Natural killer cell (primary cell): ENCODE measurements around the gene C17orf78. TPM values are rescaled to one million over a fixed set of nuclear protein-coding genes. Genes with fewer than 3 reads are reported as not detected.

Experiments
- ATAC-seq, 3 donors: fragments of 150-1000 bp in 2 of 3; fragments of 200-7000 bp in 1 of 3; cut with Tn5 transposase; 1 replicate in 1 of 3; 2 replicates in 2 of 3; pipeline ENCODE4 v1.10.0; 2021; ENCODE audit warnings: mild to moderate bottlenecking in 2 of 3, moderate library complexity in 2 of 3
- DNase-seq, 2 donors: peaks; one replicate each; pipeline versions ENCODE4 v3.0.0 to v3.0.0-alpha.2; 2013 to 2021; ENCODE audit warnings: mixed read lengths in 1 of 2
- H3K27ac ChIP-seq: one replicate; pipeline ENCODE4 v1.5.1; 2013; ENCODE audit warnings: mild to moderate bottlenecking, low read length
- H3K27me3 ChIP-seq: one replicate; pipeline ENCODE4 v1.6.1; 2013; ENCODE audit warnings: low read length; ENCODE audit not compliant: control insufficient read depth, insufficient read depth
- H3K36me3 ChIP-seq: one replicate; pipeline ENCODE4 v1.6.1; 2013; ENCODE audit warnings: low read length; ENCODE audit not compliant: control insufficient read depth, insufficient read depth
- H3K4me1 ChIP-seq: one replicate; pipeline ENCODE4 v1.6.1; 2013; ENCODE audit warnings: low read length; ENCODE audit not compliant: control insufficient read depth, insufficient read depth
- H3K4me3 ChIP-seq: one replicate; pipeline ENCODE4 v1.5.1; 2013; ENCODE audit warnings: low read length
- H3K9me3 ChIP-seq: one replicate; pipeline ENCODE4 v1.6.1; 2013; ENCODE audit warnings: low read length; ENCODE audit not compliant: control insufficient read depth, insufficient read depth
- H3K27ac Mint-ChIP-seq, 2 donors: one replicate each; pipeline ENCODE4 v1.8.0; 2022; ENCODE audit warnings: mild to moderate bottlenecking in 2 of 2, mixed read lengths in 2 of 2, moderate library complexity in 1 of 2
- H3K27me3 Mint-ChIP-seq, 2 donors: one replicate each; pipeline ENCODE4 v1.8.0; 2022; ENCODE audit warnings: low read depth in 2 of 2, mixed read lengths in 2 of 2
- H3K36me3 Mint-ChIP-seq: one replicate; pipeline ENCODE4 v1.8.0; 2022; ENCODE audit warnings: mixed read lengths
- H3K4me1 Mint-ChIP-seq, 2 donors: one replicate each; pipeline ENCODE4 v1.8.0; 2022; ENCODE audit warnings: mixed read lengths in 2 of 2
- H3K4me3 Mint-ChIP-seq: one replicate; pipeline ENCODE4 v1.8.0; 2022; ENCODE audit warnings: mild to moderate bottlenecking, moderate library complexity, mixed read lengths
- H3K9me3 Mint-ChIP-seq, 2 donors: one replicate each; pipeline ENCODE4 v1.8.0; 2022; ENCODE audit warnings: mixed read lengths in 2 of 2
- WGBS: methylation state at CpG from one replicate; pipeline ENCODE4 v1.1.7; 2013; ENCODE audit warnings: missing lambda C conversion rate; ENCODE audit not compliant: insufficient coverage; 5-methylcytosine and 5-hydroxymethylcytosine counted together
- intact Hi-C: fragments of 100-400 bp; cut with micrococcal nuclease; formaldehyde crosslinking; loops from one replicate; pipeline ENCODE4 v1.14.2; 2022
- total RNA-seq, 4 donors: library from RNA; stranded (reverse); fragments of 120-200 nt in 1 of 4; gene quantifications; one replicate each; pipeline versions ENCODE4 v1.2.3 to v1.2.4, GENCODE V29; 2013 to 2022
- TF ChIP-seq, protein P1 (sequence below): fragments of 200-600 bp; IDR thresholded peaks from one replicate; pipeline ENCODE4 v1.8.0; 2022; ENCODE audit warnings: antibody characterized with exemption

The C17orf78 gene
- total RNA-seq, 3 donors from 2014 or later (not counting 1 experiment from before 2014, with no cell fraction given) = not detected

- peak overlapping the region in 1 of 2 donors; percentile 85 for H3K27ac Mint-ChIP-seq
- ATAC-seq (no peak), DNase-seq (no peak)
- H3K4me1 Mint-ChIP-seq = peaks cover 19% of the 10 kb centered on the region in 2 donors
- Histone ChIP-seq H3K4me3 (no peak overlapping the region), H3K4me1 (peaks cover 16% of the 10 kb centered on the region), H3K36me3 (no peaks in the 10 kb centered on the region), H3K9me3 (no peaks in the 10 kb centered on the region), H3K27me3 (no peaks in the 10 kb centered on the region), H3K27ac (no peak overlapping the region)
- TF ChIP-seq, protein P1, sequence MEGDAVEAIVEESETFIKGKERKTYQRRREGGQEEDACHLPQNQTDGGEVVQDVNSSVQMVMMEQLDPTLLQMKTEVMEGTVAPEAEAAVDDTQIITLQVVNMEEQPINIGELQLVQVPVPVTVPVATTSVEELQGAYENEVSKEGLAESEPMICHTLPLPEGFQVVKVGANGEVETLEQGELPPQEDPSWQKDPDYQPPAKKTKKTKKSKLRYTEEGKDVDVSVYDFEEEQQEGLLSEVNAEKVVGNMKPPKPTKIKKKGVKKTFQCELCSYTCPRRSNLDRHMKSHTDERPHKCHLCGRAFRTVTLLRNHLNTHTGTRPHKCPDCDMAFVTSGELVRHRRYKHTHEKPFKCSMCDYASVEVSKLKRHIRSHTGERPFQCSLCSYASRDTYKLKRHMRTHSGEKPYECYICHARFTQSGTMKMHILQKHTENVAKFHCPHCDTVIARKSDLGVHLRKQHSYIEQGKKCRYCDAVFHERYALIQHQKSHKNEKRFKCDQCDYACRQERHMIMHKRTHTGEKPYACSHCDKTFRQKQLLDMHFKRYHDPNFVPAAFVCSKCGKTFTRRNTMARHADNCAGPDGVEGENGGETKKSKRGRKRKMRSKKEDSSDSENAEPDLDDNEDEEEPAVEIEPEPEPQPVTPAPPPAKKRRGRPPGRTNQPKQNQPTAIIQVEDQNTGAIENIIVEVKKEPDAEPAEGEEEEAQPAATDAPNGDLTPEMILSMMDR = no peak
- H3K36me3 Mint-ChIP-seq = no peaks in the 10 kb centered on the region
- no peak overlapping the region for H3K4me3 Mint-ChIP-seq
- intact Hi-C loops = no loop called here
- no peaks in the 10 kb centered on the region for H3K9me3 Mint-ChIP-seq
- WGBS = 85% methylated on average over 2 of the region's 3 CpGs
- H3K27me3 Mint-ChIP-seq = no peaks in the 10 kb centered on the region
These were observed 15.2 kb upstream of the C17orf78 start for GRCh38 chr17:37360632-37361031.

- WGBS = 91% methylated on average over 4 of the region's 4 CpGs
- TF ChIP-seq, protein P1 = no peak
- Histone ChIP-seq H3K27me3 (no peaks in the 10 kb centered on the region), H3K4me3 (no peak overlapping the region), H3K9me3 (no peaks in the 10 kb centered on the region), H3K27ac (no peak overlapping the region), H3K4me1 (peaks cover 16% of the 10 kb centered on the region), H3K36me3 (no peaks in the 10 kb centered on the region)
- ATAC-seq (no peak), DNase-seq (no peak)
- Mint-ChIP-seq H3K36me3 (no peaks in the 10 kb centered on the region), H3K4me1 (peaks cover 19% of the 10 kb centered on the region in 2 donors), H3K27me3 (no peaks in the 10 kb centered on the region), H3K9me3 (no peaks in the 10 kb centered on the region), H3K4me3 (peak overlapping the region; percentile 32), H3K27ac (no peak overlapping the region)
- intact Hi-C loops = no loop called here
These were observed 14.2 kb upstream of the C17orf78 start for GRCh38 chr17:37361543-37361942.

DNA sequence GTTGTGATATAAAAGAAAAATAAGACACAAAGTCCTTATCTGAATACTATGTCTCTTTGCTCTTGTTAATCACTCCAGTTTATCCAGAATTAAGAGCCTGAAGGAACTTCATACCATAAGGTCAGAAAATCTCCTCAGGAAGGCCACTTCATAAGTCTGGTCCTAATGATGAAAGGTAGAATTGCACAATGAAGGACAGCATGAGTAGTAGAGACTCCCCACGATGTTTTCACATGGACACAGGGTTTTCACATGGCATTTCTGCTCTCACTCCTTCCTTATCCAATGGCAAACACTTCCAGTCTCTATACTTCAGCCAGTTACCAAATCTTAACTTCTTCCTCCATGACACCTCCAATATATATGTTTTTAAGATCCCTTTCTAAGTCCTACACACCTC, 10.2 kb upstream of the C17orf78 start:
- H3K4me3 ChIP-seq = no peak overlapping the region
- no peaks in the 10 kb centered on the region for H3K9me3 Mint-ChIP-seq
- no peaks in the 10 kb centered on the region for H3K27me3 Mint-ChIP-seq
- TF ChIP-seq, protein P1 = no peak
- H3K4me1 Mint-ChIP-seq = no peaks in the 10 kb centered on the region
- H3K27ac Mint-ChIP-seq = no peak overlapping the region
- ATAC-seq = peak in 1 of 3 donors; percentile 14
- no peaks in the 10 kb centered on the region for H3K27me3 ChIP-seq
- no peaks in the 10 kb centered on the region for H3K4me1 ChIP-seq
- WGBS = 89% methylated on average over 1 of the region's 1 CpG
- H3K9me3 ChIP-seq = no peaks in the 10 kb centered on the region
- H3K27ac ChIP-seq = no peak overlapping the region
- intact Hi-C loops = no loop called here
- no peak for DNase-seq
- no peak overlapping the region for H3K4me3 Mint-ChIP-seq
- no peaks in the 10 kb centered on the region for H3K36me3 ChIP-seq
- H3K36me3 Mint-ChIP-seq = no peaks in the 10 kb centered on the region

DNA sequence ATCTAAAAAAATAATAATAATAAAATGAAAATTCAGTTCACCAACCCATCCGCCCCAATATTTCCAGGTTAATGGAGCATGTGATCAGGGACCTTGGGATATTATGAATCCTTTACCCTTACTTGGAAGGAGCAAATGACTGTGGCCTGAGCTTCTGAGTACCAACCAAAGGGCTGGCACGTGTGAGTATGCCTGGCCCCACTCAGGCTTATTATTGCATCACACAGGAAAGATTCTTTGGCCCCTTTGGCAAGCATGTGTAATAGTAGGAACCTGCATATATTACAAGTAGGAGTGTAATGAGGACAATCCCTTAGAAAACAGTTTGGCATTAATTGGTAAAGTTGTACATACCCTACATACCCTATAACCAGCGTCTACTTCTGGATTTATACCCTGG, 7.2 kb upstream of the C17orf78 start:
- Histone ChIP-seq H3K36me3 (no peaks in the 10 kb centered on the region), H3K27me3 (no peaks in the 10 kb centered on the region), H3K9me3 (no peaks in the 10 kb centered on the region), H3K4me1 (no peaks in the 10 kb centered on the region), H3K27ac (no peak overlapping the region), H3K4me3 (no peak overlapping the region)
- DNase-seq = no peak
- H3K27me3 Mint-ChIP-seq = no peaks in the 10 kb centered on the region
- no peak overlapping the region for H3K4me3 Mint-ChIP-seq
- peaks cover 0 to 4% of the 10 kb centered on the region in 2 donors for H3K4me1 Mint-ChIP-seq
- WGBS = no CpG with 5 or more reads among the region's 3 CpGs
- intact Hi-C loops = no loop called here
- no peak overlapping the region for H3K27ac Mint-ChIP-seq
- no peaks in the 10 kb centered on the region for H3K9me3 Mint-ChIP-seq
- TF ChIP-seq, protein P1 = no peak
- ATAC-seq = no peak
- H3K36me3 Mint-ChIP-seq = no peaks in the 10 kb centered on the region
